Stimulated activated CD4-positive, alpha-beta T cell treated with anti-CD3 and anti-CD28 coated beads, Interleukin-12 subunit alpha, Interleukin-12 subunit beta, amount 100 ng/mL, for 24 hours (primary cell): ENCODE data around the gene MAN1C1.

Experiments
- DNase-seq, 2 experiments: peaks; one replicate each; pipeline ENCODE4 v3.0.0-alpha.2; 2020; ENCODE audit warnings: low read depth in 2 of 2

The MAN1C1 gene

GRCh38 chr1:25765136-25765922 is 148.7 kb downstream of the MAN1C1 start:
- no peak for DNase-seq

GRCh38 chr1:25765923-25766589 is 149.5 kb downstream of the MAN1C1 start:
- DNase-seq, result no peak

GRCh38 chr1:25766721-25767436 is 150.3 kb downstream of the MAN1C1 start:
- DNase-seq, result no peak

- DNase-seq, result no peak
These were observed 150.8 kb downstream of the MAN1C1 start for GRCh38 chr1:25767437-25767770.

DNA sequence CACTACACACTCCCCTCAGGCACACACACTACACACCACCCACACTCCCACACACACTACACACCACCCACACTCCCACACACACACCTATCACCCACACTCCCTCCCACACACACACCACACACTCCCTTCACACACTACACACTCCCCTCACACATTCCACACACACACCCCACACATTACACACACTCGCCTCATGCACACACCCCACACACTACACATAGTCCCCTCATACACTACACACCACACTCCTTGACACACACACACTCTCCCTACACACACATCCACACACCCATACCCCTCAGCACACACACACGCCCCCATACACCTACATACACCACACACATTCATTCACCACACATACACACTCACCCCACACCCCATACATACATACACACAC is 152.4 kb downstream of the MAN1C1 start:
- DNase-seq, result no peak

DNA sequence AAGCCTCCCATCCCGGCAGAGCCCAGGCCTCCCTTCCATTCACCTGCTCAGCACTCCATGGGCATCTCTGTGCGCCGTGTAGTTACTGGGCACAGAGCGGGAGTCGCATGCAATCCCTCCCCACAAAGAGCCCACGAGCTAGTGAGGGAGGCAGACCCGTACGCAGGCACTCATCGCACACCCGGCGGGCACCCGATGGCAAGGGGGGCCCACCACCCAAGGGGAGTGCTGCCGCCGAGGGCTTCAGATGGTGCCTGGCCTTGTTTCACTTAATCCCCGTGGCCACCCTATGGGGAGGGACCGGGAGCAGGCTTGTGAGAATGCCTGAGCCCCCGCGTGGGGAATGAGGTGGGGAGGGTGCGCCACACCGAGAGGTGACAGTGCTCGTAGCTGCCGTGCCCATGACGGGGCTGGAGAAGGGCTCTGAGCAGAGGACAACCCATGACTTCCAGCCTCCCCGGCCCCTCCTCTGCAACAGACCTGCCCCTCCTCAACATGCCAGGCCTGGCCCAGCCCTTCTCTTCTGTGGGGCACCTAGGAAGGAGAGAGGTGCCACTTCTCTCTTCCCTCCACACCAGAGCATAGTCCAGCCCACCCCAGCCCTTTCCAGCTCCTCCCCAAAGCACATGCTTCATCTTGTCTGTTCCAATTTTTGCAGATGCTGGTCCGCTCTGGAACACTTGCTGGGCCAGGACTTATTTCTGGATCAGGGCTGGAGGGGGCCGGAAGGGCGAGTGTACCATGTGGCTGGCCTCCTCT is 153.2 kb downstream of the MAN1C1 start:
- no peak for DNase-seq

DNA sequence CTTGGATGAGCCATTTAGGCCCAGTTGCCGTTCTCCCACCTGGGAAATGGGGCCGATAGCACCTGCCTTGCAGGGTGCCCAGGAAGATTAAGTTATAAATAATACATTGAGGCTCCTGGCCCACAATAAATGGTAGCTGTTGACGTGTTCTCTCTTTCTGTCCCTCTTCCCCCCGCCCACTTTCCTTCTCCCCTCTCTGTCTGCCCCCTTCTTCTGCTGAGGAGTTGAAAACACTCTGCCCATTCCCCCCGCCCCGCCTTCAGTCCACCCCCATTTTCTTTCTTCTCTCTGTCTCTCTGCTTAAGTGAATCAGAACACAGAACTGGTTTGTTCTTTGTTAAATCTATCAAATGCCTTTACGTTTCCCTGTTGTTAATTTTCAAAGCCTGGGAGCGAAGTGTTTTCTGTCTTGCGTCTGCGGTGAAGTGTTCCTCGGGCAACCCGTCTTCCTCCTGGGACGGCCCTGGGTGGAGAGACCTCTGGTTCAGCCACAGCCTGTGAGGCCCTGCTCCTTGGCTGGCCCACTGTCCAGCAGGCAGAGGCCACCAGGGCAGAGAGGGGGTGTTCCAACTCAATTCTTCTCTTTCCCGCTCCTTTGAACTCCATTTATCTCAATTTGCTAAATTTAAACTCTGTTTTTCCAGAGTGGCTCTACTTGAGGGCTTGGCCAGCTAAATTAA is 154.1 kb downstream of the MAN1C1 start:
- no peak for DNase-seq

GRCh38 chr1:25771221-25772114 is 154.9 kb downstream of the MAN1C1 start:
- peak in 1 of 2 experiments; percentile 19 for DNase-seq

- DNase-seq, result no peak
These were observed 155.6 kb downstream of the MAN1C1 start for GRCh38 chr1:25772164-25772563.

DNA sequence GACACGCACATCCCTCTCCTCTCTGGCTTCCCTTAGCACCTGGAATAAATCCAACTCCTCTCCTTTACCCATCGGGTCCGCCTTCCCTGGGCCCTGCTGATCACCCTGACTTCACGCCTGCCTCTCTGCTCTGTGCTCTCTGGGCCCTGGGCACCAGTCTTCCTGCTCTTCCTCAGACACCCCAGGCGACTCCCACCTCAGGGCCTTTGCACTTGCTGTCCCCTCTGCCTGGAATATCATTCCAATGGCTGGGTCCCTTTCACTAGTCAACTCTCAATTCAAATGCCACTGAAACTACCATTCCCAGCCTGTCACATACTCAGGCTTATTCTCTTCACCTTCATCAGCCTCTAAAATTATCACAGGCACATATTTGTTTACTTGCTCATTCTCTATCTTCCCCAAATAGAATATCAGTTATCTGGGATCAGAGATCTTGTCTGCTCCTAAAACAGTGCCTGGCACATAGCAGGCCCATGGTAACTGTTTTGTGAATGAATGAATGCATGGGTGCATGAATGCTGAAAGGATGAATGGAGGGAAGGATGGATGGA is 156.2 kb downstream of the MAN1C1 start:
- no peak for DNase-seq

- no peak for DNase-seq
These were observed 157.0 kb downstream of the MAN1C1 start for GRCh38 chr1:25773441-25774125.

- no peak for DNase-seq
These were observed 157.7 kb downstream of the MAN1C1 start for GRCh38 chr1:25774206-25774803.

DNA sequence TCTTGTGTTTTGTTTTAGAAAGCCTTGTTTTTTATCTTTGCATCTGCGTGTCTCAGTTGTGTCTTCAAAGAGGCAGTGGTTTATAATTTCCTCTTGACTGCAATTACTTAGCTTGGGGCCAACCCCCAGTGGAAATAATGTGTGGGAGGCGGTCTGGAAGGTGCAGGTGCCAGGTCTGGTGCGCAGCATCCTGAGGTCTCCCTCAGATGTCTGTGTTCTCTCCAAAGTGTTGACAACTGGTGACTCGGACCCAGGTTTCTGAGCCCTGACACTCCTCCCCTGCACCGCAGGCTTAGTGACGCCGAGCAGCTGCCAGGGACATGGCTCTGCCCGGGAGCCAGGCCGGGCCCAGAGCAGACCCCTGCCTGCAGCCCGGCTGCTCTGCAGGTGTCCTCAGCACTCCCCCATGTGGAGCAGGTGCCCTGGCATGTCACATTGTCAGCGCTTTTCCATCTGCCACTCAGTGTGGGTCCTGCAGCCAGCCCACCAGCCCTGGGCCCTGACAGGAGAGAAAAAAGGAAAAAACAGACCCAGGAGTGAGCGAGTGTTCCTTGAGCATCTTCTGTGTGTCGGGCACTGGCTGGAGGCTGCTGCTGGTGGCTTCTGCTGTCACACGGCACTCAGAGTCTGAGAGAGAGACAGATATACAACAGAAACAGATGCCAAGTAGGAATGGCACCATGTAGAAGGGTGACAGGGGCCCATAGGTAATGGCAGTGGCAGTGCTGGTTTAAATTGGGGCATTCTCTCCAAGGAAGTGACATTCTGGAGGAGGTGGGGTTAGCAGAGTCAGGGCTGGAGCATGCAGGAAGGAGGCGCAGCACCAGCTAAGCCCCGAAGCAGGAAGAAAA is 158.6 kb downstream of the MAN1C1 start:
- peak; percentile 63 to 82 for DNase-seq

GRCh38 chr1:25779388-25779787 is 162.8 kb downstream of the MAN1C1 start:
- no peak for DNase-seq

DNA sequence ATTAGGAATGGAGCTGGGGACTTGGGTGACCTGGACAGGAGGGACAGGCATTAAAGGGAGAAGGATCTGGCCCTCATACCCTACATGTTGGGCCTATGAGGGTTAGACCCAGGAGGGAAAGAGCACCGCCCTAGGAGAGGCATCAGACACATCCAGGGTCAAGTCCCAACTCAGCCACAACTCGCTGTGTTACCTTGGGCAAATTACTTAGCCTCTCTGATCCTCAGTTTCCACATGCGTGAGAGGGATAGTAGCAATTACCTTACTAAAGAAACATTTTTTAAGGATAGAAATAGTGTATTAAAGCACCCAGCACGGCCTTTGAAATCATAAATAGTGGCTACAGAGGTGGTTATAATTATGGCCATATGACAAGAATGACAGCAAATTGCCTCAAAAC is 163.3 kb downstream of the MAN1C1 start:
- DNase-seq, result no peak

DNA sequence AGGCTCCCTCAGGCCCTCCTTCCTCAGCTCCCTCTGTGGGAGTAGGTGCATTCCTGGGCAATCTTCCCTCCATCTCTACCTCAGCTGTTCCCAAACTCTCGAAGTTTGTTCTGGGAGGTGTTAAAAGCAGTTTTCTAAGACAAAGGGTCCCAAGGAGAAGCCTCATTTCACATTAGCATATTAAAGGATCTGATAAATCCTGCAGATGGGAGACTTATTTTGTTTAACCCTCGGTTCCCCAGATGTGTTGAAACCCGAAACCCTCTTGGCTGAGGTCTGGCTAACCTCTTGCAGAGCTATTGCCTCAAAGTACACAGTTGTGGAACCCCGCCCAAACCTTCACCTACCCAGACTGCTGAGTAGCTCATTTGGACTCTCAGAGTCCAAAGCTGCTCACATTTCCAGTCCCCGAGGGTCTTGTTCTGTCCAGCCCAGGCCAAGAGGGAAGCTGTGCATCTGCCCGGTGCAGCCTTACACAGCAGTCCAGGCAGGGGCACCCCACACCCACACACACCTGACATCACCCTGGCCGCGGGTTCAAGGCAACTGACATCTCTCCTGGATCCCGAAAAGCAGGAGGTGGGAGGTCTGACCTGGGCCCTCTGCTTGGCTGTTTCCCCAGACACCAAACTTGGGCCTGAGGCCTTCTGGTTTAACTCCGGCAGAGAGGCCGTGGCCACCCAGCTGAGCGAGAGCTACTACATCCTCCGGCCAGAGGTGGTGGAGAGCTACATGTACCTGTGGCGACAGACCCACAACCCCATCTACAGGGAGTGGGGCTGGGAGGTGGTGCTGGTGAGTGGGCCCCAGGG is 163.9 kb downstream of the MAN1C1 start:
- DNase-seq, result no peak

DNA sequence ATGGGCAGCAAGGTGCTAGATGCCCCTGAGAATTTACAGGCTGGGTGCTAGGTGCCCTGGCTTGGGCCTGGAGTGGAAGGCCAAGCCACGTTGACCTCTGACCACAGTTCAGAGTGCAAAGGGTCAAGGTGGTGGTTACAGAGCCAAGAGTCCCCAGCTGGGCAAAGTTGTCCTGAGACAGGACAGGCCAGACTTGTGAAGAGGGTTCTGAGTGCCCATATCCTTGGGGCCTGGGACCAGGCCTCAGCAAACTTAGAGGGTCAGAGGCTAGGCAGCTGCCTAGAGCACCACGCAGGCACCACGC is 164.5 kb downstream of the MAN1C1 start:
- DNase-seq, result no peak
